ENCODE measurements around the gene EXPH5. TPM values are rescaled to one million over a fixed set of nuclear protein-coding genes. Genes with fewer than 3 reads are reported as not detected.
A peak's percentile ranks its signal among the peaks of the same experiment; 100 is the strongest.

The EXPH5 gene
- total and polyA plus RNA-seq, 9 of the 15 experiments (the other 6 are each of a cell fraction or from before 2014, with no cell fraction given) = 1.3 to 8.5 (median 4.8) TPM

- Histone ChIP-seq H2AFZ (ENCODE audit: low read depth, low read length) (no peak overlapping the region), H3K9ac (ENCODE audit: insufficient read depth in 1 of 2, low read depth in 2 of 2, low read length in 2 of 2) (no peak overlapping the region), H3K4me3 (no peak overlapping the region), H3K36me3 (ENCODE audit: control insufficient read depth, insufficient read depth, low read length) (no peaks in the 10 kb centered on the region), H3K79me2 (ENCODE audit: control insufficient read depth, insufficient read depth, low read length) (no peaks in the 10 kb centered on the region), H3K4me1 (replicated peaks in 1 of 2; ENCODE audit: control insufficient read depth in 2 of 2, insufficient read depth in 2 of 2, low read length in 2 of 2) (peaks cover 4 to 8% of the 10 kb centered on the region in 2 experiments; a peak in 2 of 5 replicates), H3K9me1 (ENCODE audit: control insufficient read depth, insufficient read depth, low read length) (no peaks in the 10 kb centered on the region), H3K27ac (ENCODE audit: extremely low read depth, low read depth, low read length) (no peak overlapping the region), H4K20me1 (replicated peaks; ENCODE audit: control insufficient read depth, insufficient read depth, low read length) (no peaks in the 10 kb centered on the region), H3K4me2 (ENCODE audit: insufficient read depth, low read length) (no peak overlapping the region), H3K9me3 (replicated peaks; ENCODE audit: control insufficient read depth, insufficient read depth, low read depth, low read length) (no peaks in the 10 kb centered on the region), H3K27me3 (ENCODE audit: control insufficient read depth in 2 of 2, insufficient read depth in 2 of 2, low read length in 2 of 2) (no peaks in the 10 kb centered on the region)
- peak; percentile 77; the same call in 2 of the 3 replicates for ATAC-seq
- intact Hi-C loops (cut with micrococcal nuclease) (no loop called here), in situ Hi-C loops (cut with MboI) (no loop called here)
- no TSS peak for BruUV-seq (replicated peaks)
- POLR2A ChIA-PET = no interaction called here
- CTCF ChIA-PET (ENCODE audit: low intra/inter-chr PET ratio) = no interaction called here
- peak in 1 of 4 experiments; percentile 41 for DNase-seq (ENCODE audit: extremely low read depth in 1 of 4, low spot score in 3 of 4)
- 14% methylated on average over 5 of the region's 5 CpGs for WGBS (ENCODE audit: insufficient coverage, low coverage, missing lambda C conversion rate)
- no peak for FAIRE-seq
- TF ChIP-seq FOXP1 (CRISPR knock-in tag; IDR thresholded peaks at IDR 0.05) (no peak), MAFG (tag; conservative IDR thresholded peaks at IDR 0.05) (no peak), JUND (IDR thresholded peaks at IDR 0.05; ENCODE audit: borderline replicate concordance, low read depth, low read length) (peak; percentile 78; the same call in 1 of the 2 replicates), JUND (tag; IDR thresholded peaks at IDR 0.05; ENCODE audit: borderline replicate concordance, low read depth, low read length) (peak; percentile 61; the same call in 1 of the 3 replicates), JUN (IDR thresholded peaks at IDR 0.05; ENCODE audit: borderline replicate concordance, low read depth, low read length) (peak; percentile 55; the same call in 1 of the 2 replicates), JUN (CRISPR knock-in tag; IDR thresholded peaks at IDR 0.05; ENCODE audit: borderline replicate concordance) (no peak), HDGF (IDR thresholded peaks at IDR 0.05) (no peak), ZNF778 (CRISPR knock-in tag; IDR thresholded peaks at IDR 0.05) (no peak), RBFOX2 (IDR thresholded peaks at IDR 0.05; ENCODE audit: low read depth, low read length) (no peak), TRIM28 (IDR thresholded peaks at IDR 0.05) (no peak), ARID3B (CRISPR knock-in tag; IDR thresholded peaks at IDR 0.05; ENCODE audit: borderline replicate concordance) (no peak), ZNF512 (tag; IDR thresholded peaks at IDR 0.05) (no peak), MLLT1 (IDR thresholded peaks at IDR 0.05) (no peak), HNRNPH1 (optimal IDR thresholded peaks at IDR 0.05; ENCODE audit: low read depth, low read length) (no peak), THRAP3 (IDR thresholded peaks at IDR 0.05; ENCODE audit: borderline replicate concordance) (no peak), NFRKB (IDR thresholded peaks at IDR 0.05; ENCODE audit: low read depth) (no peak), SIX5 (IDR thresholded peaks at IDR 0.05; ENCODE audit: borderline replicate concordance in 1 of 2, insufficient read depth in 1 of 2, low read depth in 1 of 2, low read length in 2 of 2) (no peak), PKNOX1 (IDR thresholded peaks at IDR 0.05) (0 out of 2 replicates have a peak, but pooled peaks have one; percentile 40), CBFA2T3 (IDR thresholded peaks at IDR 0.05) (peak; percentile 30; the same call in 1 of the 2 replicates), SNRNP70 (optimal IDR thresholded peaks at IDR 0.05; ENCODE audit: low read depth, low read length) (no peak)
Observed at GRCh38 chr11:108609682-108610081, 16.1 kb upstream of the EXPH5 start.
